AG04449 (cell line): ENCODE measurements around the gene PKP4.

ENCODE experiments used
- CTCF ChIA-PET: fragments of 350-600 bp; formaldehyde crosslinking; extraction: SDS; loops from one replicate; lab custom pipeline; 2021; ENCODE audit warnings: antibody characterized with exemption; lab: Yijun Ruan, JAX
- POLR2A ChIA-PET: fragments of 400-600, 350-600 bp; formaldehyde crosslinking; extraction: SDS; loops from one replicate; lab custom pipeline; 2020; ENCODE audit warnings: antibody characterized with exemption, inconsistent platforms; lab: Yijun Ruan, JAX
- DNase-seq: peaks from one replicate; pipeline ENCODE4 v3.0.0-alpha.2; 2010; ENCODE audit warnings: low read depth, low spot score
- H3K4me3 ChIP-seq: 2 replicates; pipeline ENCODE4 v1.5.1; 2011; ENCODE audit warnings: low read depth, mild to moderate bottlenecking, control low read depth, low read length
- CTCF ChIP-seq: IDR thresholded peaks from one replicate; pipeline ENCODE4 v1.5.1; 2011; ENCODE audit warnings: mild to moderate bottlenecking, moderate library complexity, low read length, control low read depth, inconsistent platforms; ENCODE audit not compliant: insufficient read depth; ENCODE audit errors: missing control alignments

Gene PKP4

GRCh38 chr2:158481116-158481515 lies 24.4 kb downstream of the PKP4 start:
- TF ChIP-seq CTCF = no peak
- POLR2A ChIA-PET = no interaction called here
- no peak overlapping the region for H3K4me3 ChIP-seq
- CTCF ChIA-PET = no interaction called here
- no peak for DNase-seq

- no peak for DNase-seq
- no peak for TF ChIP-seq CTCF
- CTCF ChIA-PET = interaction anchor here (1.3 kb wide), 1 partner anchor 20 kb away, joined by 4 read pairs; no protein-coding TSS in a partner anchor
- POLR2A ChIA-PET = no interaction called here
- H3K4me3 ChIP-seq = no peak overlapping the region
Observed at GRCh38 chr2:158482594-158482993, 25.8 kb downstream of the PKP4 start.

DNA sequence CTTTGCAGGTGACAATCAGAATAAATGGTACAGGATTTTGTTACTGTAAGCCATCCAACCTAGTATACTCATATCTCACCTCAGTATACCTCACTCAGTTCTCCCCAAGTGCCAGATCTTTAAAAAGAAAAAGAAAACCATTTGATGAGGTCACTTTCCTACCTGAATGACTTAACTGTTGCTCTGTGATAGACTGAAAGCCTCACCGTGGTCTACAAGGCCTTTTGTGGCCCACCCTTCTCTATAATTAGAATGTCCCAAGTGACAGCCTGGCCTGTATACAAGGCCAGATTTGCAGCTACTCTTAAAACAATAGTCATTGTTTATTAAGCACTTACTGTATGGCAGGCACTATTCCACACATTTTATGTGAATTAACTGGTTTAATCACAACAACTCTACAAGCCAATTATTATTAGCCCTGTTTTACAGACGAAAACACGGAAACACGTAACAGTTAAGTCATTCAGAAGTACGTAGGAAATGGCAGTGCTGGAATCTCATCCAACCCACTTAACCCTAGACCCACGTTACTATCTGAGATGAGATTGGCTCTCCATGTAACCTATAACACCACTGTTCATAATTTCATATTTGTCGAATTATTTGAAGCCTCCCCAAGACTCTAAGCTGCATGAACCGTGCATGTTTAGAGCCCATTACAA lies 28.3 kb downstream of the PKP4 start:
- POLR2A ChIA-PET = no interaction called here
- no peak overlapping the region for H3K4me3 ChIP-seq
- no peak for TF ChIP-seq CTCF
- CTCF ChIA-PET = interaction anchor here (0.6 to 1.4 kb wide), 5 partner anchors 10 to 305 kb away, joined by 3 to 5 read pairs (median 3); no protein-coding TSS in a partner anchor
- DNase-seq = no peak

DNA sequence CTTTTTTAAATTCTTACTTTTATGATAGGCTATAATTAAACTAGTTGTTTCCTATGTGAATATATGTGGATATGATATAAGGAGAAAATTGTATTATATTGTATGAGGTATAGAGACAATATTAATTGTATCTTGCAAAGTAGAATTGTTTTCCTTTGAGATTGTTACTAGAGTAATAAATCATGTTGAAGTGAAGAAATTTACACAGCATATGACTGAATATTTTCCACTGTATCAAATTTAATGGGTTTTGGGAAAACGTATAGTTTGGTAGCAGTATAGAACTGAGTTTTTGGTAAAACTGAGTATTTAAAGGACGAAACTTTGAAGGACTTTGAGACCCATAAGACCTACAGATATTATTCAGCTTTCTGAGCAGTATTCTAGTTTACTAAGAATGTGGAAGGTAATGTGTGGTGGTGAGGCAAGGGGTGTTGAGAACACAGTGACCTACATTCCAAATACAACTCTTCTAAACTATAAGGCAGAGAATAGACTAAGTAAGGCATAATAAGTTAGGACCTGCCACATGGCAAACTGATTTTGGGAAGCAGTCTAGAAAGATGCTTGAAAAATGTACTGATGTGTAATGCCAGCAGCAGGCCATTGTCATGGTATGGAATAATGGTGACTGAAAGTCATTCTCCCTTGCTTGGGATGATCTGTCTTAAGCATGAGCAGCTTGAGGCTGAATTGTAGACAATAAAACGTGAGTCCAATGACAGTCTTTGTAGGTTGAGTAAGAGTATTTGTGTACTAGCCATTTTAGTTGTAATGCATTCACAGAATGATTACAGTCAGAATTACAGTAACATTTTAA lies 29.6 kb downstream of the PKP4 start:
- no peak overlapping the region for H3K4me3 ChIP-seq
- POLR2A ChIA-PET = no interaction called here
- no peak for TF ChIP-seq CTCF
- DNase-seq = no peak
- CTCF ChIA-PET = interaction anchor here (0.8 to 1.4 kb wide), 5 partner anchors 11 to 306 kb away, joined by 3 to 4 read pairs (median 3); no protein-coding TSS in a partner anchor

- no peak for DNase-seq
- no peak for TF ChIP-seq CTCF
- CTCF ChIA-PET = interaction anchor here (1.0 kb wide), 1 partner anchor 266 kb away, joined by 4 read pairs; no protein-coding TSS in a partner anchor
- no peak overlapping the region for H3K4me3 ChIP-seq
- POLR2A ChIA-PET = no interaction called here
Observed at GRCh38 chr2:158486970-158487325, 30.2 kb downstream of the PKP4 start.

DNA sequence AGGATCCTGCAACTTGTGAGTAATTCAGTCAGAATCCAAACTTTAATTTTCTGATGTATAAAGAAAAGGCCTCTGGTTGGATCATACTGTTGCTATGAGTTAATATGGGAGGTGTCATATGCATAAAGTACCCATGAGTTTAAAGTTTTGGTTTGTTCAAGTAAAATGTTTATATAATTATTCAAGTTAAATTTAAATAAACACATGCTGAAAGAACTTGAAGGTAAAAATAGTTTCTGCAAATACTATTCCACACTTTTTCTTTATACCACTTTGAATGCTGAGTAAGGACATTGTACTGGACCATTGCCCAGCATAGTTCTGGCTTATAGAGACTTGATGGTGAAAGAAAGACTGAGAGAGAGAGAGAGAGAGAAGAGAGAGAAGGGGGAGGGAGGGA lies 30.7 kb downstream of the PKP4 start:
- ChIA-PET CTCF (no interaction called here), POLR2A (no interaction called here)
- DNase-seq = peak; percentile 29
- no peak for TF ChIP-seq CTCF
- no peak overlapping the region for H3K4me3 ChIP-seq
